ENCODE measurements around the gene ZBTB16.

GRCh38 chr11:114276077-114276476, 216.6 kb downstream of the ZBTB16 start:
- TF ChIP-seq, protein P1, sequence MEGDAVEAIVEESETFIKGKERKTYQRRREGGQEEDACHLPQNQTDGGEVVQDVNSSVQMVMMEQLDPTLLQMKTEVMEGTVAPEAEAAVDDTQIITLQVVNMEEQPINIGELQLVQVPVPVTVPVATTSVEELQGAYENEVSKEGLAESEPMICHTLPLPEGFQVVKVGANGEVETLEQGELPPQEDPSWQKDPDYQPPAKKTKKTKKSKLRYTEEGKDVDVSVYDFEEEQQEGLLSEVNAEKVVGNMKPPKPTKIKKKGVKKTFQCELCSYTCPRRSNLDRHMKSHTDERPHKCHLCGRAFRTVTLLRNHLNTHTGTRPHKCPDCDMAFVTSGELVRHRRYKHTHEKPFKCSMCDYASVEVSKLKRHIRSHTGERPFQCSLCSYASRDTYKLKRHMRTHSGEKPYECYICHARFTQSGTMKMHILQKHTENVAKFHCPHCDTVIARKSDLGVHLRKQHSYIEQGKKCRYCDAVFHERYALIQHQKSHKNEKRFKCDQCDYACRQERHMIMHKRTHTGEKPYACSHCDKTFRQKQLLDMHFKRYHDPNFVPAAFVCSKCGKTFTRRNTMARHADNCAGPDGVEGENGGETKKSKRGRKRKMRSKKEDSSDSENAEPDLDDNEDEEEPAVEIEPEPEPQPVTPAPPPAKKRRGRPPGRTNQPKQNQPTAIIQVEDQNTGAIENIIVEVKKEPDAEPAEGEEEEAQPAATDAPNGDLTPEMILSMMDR (IDR thresholded peaks at IDR 0.05; ENCODE audit: insufficient read depth, low read length): no peak
- no peak for TF ChIP-seq POLR2AphosphoS5 (IDR thresholded peaks at IDR 0.05; ENCODE audit: low read depth)
- TF ChIP-seq, protein P2, sequence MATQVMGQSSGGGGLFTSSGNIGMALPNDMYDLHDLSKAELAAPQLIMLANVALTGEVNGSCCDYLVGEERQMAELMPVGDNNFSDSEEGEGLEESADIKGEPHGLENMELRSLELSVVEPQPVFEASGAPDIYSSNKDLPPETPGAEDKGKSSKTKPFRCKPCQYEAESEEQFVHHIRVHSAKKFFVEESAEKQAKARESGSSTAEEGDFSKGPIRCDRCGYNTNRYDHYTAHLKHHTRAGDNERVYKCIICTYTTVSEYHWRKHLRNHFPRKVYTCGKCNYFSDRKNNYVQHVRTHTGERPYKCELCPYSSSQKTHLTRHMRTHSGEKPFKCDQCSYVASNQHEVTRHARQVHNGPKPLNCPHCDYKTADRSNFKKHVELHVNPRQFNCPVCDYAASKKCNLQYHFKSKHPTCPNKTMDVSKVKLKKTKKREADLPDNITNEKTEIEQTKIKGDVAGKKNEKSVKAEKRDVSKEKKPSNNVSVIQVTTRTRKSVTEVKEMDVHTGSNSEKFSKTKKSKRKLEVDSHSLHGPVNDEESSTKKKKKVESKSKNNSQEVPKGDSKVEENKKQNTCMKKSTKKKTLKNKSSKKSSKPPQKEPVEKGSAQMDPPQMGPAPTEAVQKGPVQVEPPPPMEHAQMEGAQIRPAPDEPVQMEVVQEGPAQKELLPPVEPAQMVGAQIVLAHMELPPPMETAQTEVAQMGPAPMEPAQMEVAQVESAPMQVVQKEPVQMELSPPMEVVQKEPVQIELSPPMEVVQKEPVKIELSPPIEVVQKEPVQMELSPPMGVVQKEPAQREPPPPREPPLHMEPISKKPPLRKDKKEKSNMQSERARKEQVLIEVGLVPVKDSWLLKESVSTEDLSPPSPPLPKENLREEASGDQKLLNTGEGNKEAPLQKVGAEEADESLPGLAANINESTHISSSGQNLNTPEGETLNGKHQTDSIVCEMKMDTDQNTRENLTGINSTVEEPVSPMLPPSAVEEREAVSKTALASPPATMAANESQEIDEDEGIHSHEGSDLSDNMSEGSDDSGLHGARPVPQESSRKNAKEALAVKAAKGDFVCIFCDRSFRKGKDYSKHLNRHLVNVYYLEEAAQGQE (IDR thresholded peaks at IDR 0.05; ENCODE audit: insufficient replicate concordance, low read depth): no peak

Measured in HL-60 (cell line).